Nephron progenitor cell (in vitro differentiated cells): ENCODE results near the gene TRAF5.

Experiments used
- DNase-seq: peaks from one replicate; pipeline ENCODE4 v3.0.0; 2021
- H3K27ac Mint-ChIP-seq: 2 replicates; pipeline ENCODE4 v1.8.0; 2021; ENCODE audit warnings: mild to moderate bottlenecking, moderate library complexity, mixed read lengths
- H3K27me3 Mint-ChIP-seq: 2 replicates; pipeline ENCODE4 v1.8.0; 2021; ENCODE audit warnings: mild to moderate bottlenecking, low read depth, mixed read lengths; ENCODE audit not compliant: poor library complexity
- H3K36me3 Mint-ChIP-seq: 2 replicates; pipeline ENCODE4 v1.8.0; 2021; ENCODE audit warnings: low read depth, mixed read lengths
- H3K4me1 Mint-ChIP-seq: 2 replicates; pipeline ENCODE4 v1.8.0; 2021; ENCODE audit warnings: mixed read lengths
- H3K4me3 Mint-ChIP-seq: 2 replicates; pipeline ENCODE4 v1.8.0; 2021; ENCODE audit warnings: mild to moderate bottlenecking, moderate library complexity, mixed read lengths
- H3K9me3 Mint-ChIP-seq: 2 replicates; pipeline ENCODE4 v1.8.0; 2021; ENCODE audit warnings: mild to moderate bottlenecking, moderate library complexity, mixed read lengths
- CTCF ChIP-seq: fragments of 200-600 bp; sonication (generic); IDR thresholded peaks from 2 replicates; pipeline ENCODE4 v1.5.0; 2021; ENCODE audit warnings: antibody characterized with exemption

Gene TRAF5

DNA sequence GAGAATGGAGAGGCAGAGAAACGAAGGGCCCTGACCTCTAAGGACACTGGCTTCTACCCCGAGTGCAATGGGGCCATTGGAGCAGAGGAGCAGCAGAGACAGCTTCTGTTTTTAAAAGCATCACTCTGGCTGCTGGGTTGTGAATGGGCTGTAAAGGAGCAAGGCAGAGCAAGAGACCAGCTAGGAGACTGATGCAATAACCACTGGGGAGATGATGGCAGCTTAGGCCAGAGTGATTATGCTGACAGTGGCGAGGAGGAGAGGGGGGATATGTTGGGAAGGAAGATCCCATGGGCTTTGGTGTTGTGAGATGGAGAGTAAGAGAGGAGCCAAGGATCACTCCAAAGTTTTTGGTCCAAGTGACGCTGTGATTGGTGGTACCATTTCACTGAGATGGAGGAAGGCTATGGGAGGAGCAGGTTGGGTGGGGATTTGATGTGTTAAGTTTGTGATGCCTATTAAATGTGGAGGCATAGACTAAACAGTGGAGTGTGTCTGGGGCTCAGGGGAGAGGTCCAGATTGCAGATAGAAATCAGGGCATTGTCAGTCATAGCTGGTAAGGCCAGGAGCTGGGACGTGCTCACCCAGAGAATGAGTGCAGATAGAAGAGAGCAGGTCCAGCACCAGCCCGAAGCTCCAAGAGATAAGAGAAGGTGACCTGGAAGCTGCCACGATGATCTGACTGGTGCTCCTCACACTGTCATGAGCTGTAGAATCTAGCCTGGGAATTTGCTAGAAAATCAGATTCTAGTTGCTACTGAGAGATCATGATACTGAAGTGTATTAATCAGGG is 11.0 kb downstream of the TRAF5 start:
- peaks cover 30% of the 10 kb centered on the region for H3K4me1 Mint-ChIP-seq
- TF ChIP-seq CTCF = no peak
- H3K27ac Mint-ChIP-seq = no peak overlapping the region
- DNase-seq = no peak
- H3K4me3 Mint-ChIP-seq = no peak overlapping the region
- H3K9me3 Mint-ChIP-seq = no peaks in the 10 kb centered on the region
- H3K36me3 Mint-ChIP-seq = no peaks in the 10 kb centered on the region
- H3K27me3 Mint-ChIP-seq = no peaks in the 10 kb centered on the region

DNA sequence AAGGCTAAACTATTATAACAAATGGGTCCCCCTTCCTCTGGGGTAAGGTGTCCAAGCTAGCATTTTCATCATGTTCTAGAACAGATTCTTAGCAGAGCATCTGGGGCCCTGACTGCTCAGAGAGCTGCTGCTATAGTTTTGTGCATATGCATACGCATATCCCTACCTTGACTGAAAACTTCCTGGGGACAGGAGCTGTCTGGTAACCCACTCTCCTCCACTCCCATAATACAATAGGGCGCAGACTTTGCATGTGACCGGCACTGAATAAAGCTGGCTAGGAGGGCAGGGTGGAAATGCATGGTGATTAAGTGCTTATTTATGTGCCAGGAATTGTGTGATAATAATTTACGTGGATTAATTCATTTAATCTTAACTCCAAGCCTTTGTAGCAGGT is 11.6 kb downstream of the TRAF5 start:
- Mint-ChIP-seq H3K27me3 (no peaks in the 10 kb centered on the region), H3K9me3 (no peaks in the 10 kb centered on the region), H3K4me3 (no peak overlapping the region), H3K27ac (no peak overlapping the region), H3K36me3 (no peaks in the 10 kb centered on the region), H3K4me1 (peaks cover 30% of the 10 kb centered on the region)
- TF ChIP-seq CTCF = no peak
- no peak for DNase-seq

GRCh38 chr1:211339631-211340041 is 13.0 kb downstream of the TRAF5 start:
- Mint-ChIP-seq H3K27me3 (peaks cover 2% of the 10 kb centered on the region), H3K4me3 (no peak overlapping the region), H3K4me1 (peaks cover 30% of the 10 kb centered on the region), H3K27ac (peak overlapping the region; percentile 34), H3K9me3 (no peaks in the 10 kb centered on the region), H3K36me3 (no peaks in the 10 kb centered on the region)
- TF ChIP-seq CTCF = no peak
- no peak for DNase-seq

- Mint-ChIP-seq H3K9me3 (no peaks in the 10 kb centered on the region), H3K27ac (no peak overlapping the region), H3K4me1 (peaks cover 28% of the 10 kb centered on the region), H3K36me3 (no peaks in the 10 kb centered on the region), H3K27me3 (peaks cover 5% of the 10 kb centered on the region), H3K4me3 (no peak overlapping the region)
- TF ChIP-seq CTCF = no peak
- DNase-seq = no peak
These were observed 14.2 kb downstream of the TRAF5 start for GRCh38 chr1:211340622-211341507.

DNA sequence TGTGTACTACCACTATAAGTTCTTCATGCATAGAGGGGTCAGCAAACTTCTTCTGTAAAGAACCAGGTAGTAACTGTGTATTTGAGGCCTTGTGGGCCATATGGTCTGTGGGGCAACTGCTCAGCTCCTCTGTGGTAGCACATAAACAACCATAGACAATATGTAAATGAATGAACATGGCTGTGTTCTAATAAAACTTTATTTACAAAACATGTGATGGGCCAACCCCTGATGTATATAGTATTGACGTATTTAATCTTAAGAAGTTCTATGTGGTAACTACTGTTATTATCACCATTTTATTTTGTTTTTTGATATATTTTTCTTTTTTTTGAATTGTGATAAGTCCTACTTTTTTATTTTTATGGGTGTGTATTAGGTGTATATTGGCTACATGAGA is 15.4 kb downstream of the TRAF5 start:
- H3K4me1 Mint-ChIP-seq = peaks cover 22% of the 10 kb centered on the region
- no peak overlapping the region for H3K4me3 Mint-ChIP-seq
- no peak overlapping the region for H3K27ac Mint-ChIP-seq
- H3K27me3 Mint-ChIP-seq = peaks cover 5% of the 10 kb centered on the region
- no peaks in the 10 kb centered on the region for H3K9me3 Mint-ChIP-seq
- no peak for TF ChIP-seq CTCF
- no peaks in the 10 kb centered on the region for H3K36me3 Mint-ChIP-seq
- no peak for DNase-seq
